K562 (cell line): Measurements from ENCODE around the gene LRP6. TPM values are rescaled to one million over a fixed set of nuclear protein-coding genes. Genes with fewer than 3 reads are reported as not detected.

Source experiments
- ATAC-seq: fragments of 200-7000 bp; cut with Tn5 transposase; 3 replicates; pipeline ENCODE4 v1.9.1; 2020; ENCODE audit warnings: moderate library complexity
- BruUV-seq: library from RNA; stranded (reverse); fragments of 400-500 nt; replicated peaks from 2 replicates; lab custom pipeline; 2021; lab: Mats Ljungman, UMichigan
- CTCF ChIA-PET: fragments of 300-600 bp; formaldehyde crosslinking; extraction: SDS; loops from one replicate; lab custom pipeline; 2021; ENCODE audit warnings: low intra/inter-chr PET ratio; lab: Yijun Ruan, JAX
- POLR2A ChIA-PET: fragments of 300-600, 350-650 bp; sonication (Branson Sonifier 250); formaldehyde crosslinking; extraction: SDS; loops from one replicate; lab custom pipeline; 2021; ENCODE audit warnings: antibody characterized with exemption, inconsistent platforms; lab: Yijun Ruan, JAX
- DNase-seq, 4 experiments: peaks; one replicate each; pipeline versions ENCODE4 v3.0.0 to v3.0.0-alpha.2; 2011 to 2018; ENCODE audit warnings: low spot score in 3 of 4, mixed read lengths in 3 of 4; ENCODE audit errors: extremely low read depth in 1 of 4
- FAIRE-seq: peaks from 2 replicates; lab custom pipeline; 2011; peaks lifted over from hg19 to GRCh38; lab: Jason Lieb, UNC
- H2AFZ ChIP-seq: 2 replicates; pipeline ENCODE4 v1.6.0; 2011; ENCODE audit warnings: low read depth, low read length, control low read depth, inconsistent platforms
- H3K27ac ChIP-seq: fragments of 200-600 bp; 3 replicates; pipeline ENCODE4 v1.8.0; 2011; ENCODE audit warnings: low read depth, mild to moderate bottlenecking, control low read depth, inconsistent platforms, low read length, moderate library complexity, mixed read lengths; ENCODE audit errors: extremely low read depth
- H3K27me3 ChIP-seq, 2 experiments: fragments of 300-600 bp in 1 of 2; 2 replicates in 1 of 2; 3 replicates in 1 of 2; pipeline versions ENCODE4 v1.6.0 to v1.8.0; 2011; ENCODE audit warnings: inconsistent platforms in 2 of 2, low read length in 2 of 2, mild to moderate bottlenecking in 1 of 2, mixed read lengths in 1 of 2, moderate library complexity in 1 of 2; ENCODE audit not compliant: control insufficient read depth in 2 of 2, insufficient read depth in 2 of 2
- H3K36me3 ChIP-seq: fragments of 300-600 bp; 3 replicates; pipeline ENCODE4 v1.8.0; 2011; ENCODE audit warnings: mild to moderate bottlenecking, low read length, inconsistent platforms; ENCODE audit not compliant: control insufficient read depth, insufficient read depth
- H3K4me1 ChIP-seq, 2 experiments: fragments of 200-600 bp in 1 of 2; replicated peaks in 1 of 2; 2 replicates in 1 of 2; 3 replicates in 1 of 2; pipeline versions ENCODE4 v1.5.1 to v1.8.0; 2011; ENCODE audit warnings: inconsistent platforms in 2 of 2, low read length in 2 of 2, mild to moderate bottlenecking in 1 of 2, mixed read lengths in 1 of 2, moderate library complexity in 1 of 2; ENCODE audit not compliant: control insufficient read depth in 2 of 2, insufficient read depth in 2 of 2
- H3K4me2 ChIP-seq: 2 replicates; pipeline ENCODE4 v1.6.1; 2011; ENCODE audit warnings: low read length, control low read depth, inconsistent platforms, mixed read lengths; ENCODE audit not compliant: insufficient read depth
- H3K4me3 ChIP-seq: fragments of 200-600 bp; sonication (generic), shearing (Covaris generic); 2 replicates; pipeline ENCODE4 v1.5.1; 2016; ENCODE audit warnings: control low read depth, inconsistent platforms
- H3K79me2 ChIP-seq: fragments of 200-600 bp; 3 replicates; pipeline ENCODE4 v1.8.0; 2011; ENCODE audit warnings: low read length, inconsistent platforms; ENCODE audit not compliant: control insufficient read depth, insufficient read depth
- H3K9ac ChIP-seq, 2 experiments: 2 replicates each; pipeline versions ENCODE4 v1.6.0 to v1.6.1; 2011; ENCODE audit warnings: low read depth in 2 of 2, low read length in 2 of 2, control low read depth in 1 of 2, inconsistent platforms in 1 of 2, mild to moderate bottlenecking in 1 of 2, mixed read lengths in 1 of 2; ENCODE audit not compliant: insufficient read depth in 1 of 2
- H3K9me1 ChIP-seq: one replicate; pipeline ENCODE4 v1.6.0; 2011; ENCODE audit warnings: inconsistent platforms, mild to moderate bottlenecking, low read length, moderate library complexity; ENCODE audit not compliant: control insufficient read depth, insufficient read depth
- H3K9me3 ChIP-seq: replicated peaks from 2 replicates; pipeline ENCODE4 v1.5.1; 2011; ENCODE audit warnings: low read depth, low read length, inconsistent platforms; ENCODE audit not compliant: control insufficient read depth, insufficient read depth
- H4K20me1 ChIP-seq: replicated peaks from 2 replicates; pipeline ENCODE4 v1.6.1; 2011; ENCODE audit warnings: low read length, inconsistent platforms, mixed read lengths; ENCODE audit not compliant: control insufficient read depth, insufficient read depth
- IRF9 ChIP-seq: fragments of 450-650 bp; IDR thresholded peaks from 2 replicates; pipeline ENCODE4 v1.6.1; 2016; ENCODE audit warnings: missing biosample characterization, missing genetic modification characterization
- NFIC ChIP-seq: fragments of 450-650 bp; IDR thresholded peaks from 2 replicates; pipeline ENCODE4 v1.6.1; 2017; ENCODE audit warnings: mild to moderate bottlenecking, inconsistent platforms
- PML ChIP-seq: IDR thresholded peaks from 2 replicates; pipeline ENCODE4 v1.6.1; 2012; ENCODE audit warnings: low read length, inconsistent platforms
- RBM17 ChIP-seq: fragments of 200-400 bp; formaldehyde crosslinking; IDR thresholded peaks from 2 replicates; pipeline ENCODE4 v1.6.1; 2017; ENCODE audit warnings: low read depth, mild to moderate bottlenecking, low read length, borderline replicate concordance
- SMAD1 ChIP-seq: fragments of 150-350 bp; IDR thresholded peaks from 2 replicates; pipeline ENCODE4 v1.6.1; 2014; ENCODE audit warnings: low read length, low read depth; ENCODE audit not compliant: partially characterized antibody
- SMARCA5 ChIP-seq: fragments of 450-650 bp; IDR thresholded peaks from 2 replicates; pipeline ENCODE4 v1.6.1; 2016
- ZNF165 ChIP-seq: fragments of 250-450 bp; sonication (Bioruptor Pico); IDR thresholded peaks from 2 replicates; pipeline ENCODE4 v1.4.0; 2020; ENCODE audit warnings: borderline replicate concordance
- WGBS: fragments of 100-300 bp; shearing (Covaris generic); methylation state at CpG from one replicate; pipeline ENCODE4 v1.1.6; 2016; ENCODE audit warnings: low coverage, mixed read lengths; ENCODE audit not compliant: insufficient coverage; ENCODE audit errors: missing lambda C conversion rate; 5-methylcytosine and 5-hydroxymethylcytosine counted together
- in situ Hi-C: fragments of 300-500 bp; cut with MboI; formaldehyde crosslinking; loops from 4 replicates; pipeline ENCODE4 v1.15.0; 2018; ENCODE audit warnings: inconsistent platforms, mixed read lengths
- intact Hi-C: fragments of 100-400 bp; cut with micrococcal nuclease; formaldehyde crosslinking; loops from 2 replicates; pipeline ENCODE4 v1.14.2; 2022
- polyA plus RNA-seq, 8 experiments: library from polyadenylated mRNA; depleted of rRNA in 4 of 8; stranded (reverse) in 5 of 8; unstranded in 3 of 8; fragments of >200 nt; fragmentation: Nextera tagmentation in 2 of 8; fragmentation: Illumina TruSeq in 1 of 8; extraction: Ambion mirVana in 2 of 8; extraction: Trizol in 1 of 8; gene quantifications; 2 replicates each; pipeline versions ENCODE4 v1.2.1 to v1.2.3, GENCODE V29; 2011 to 2014; ENCODE audit warnings: inconsistent platforms in 1 of 8, missing spikeins in 1 of 8
- total RNA-seq, 7 experiments: library from RNA; depleted of rRNA in 6 of 7; stranded (reverse); fragments of >200 nt in 6 of 7; fragmentation: Illumina TruSeq in 2 of 7; extraction: Trizol in 2 of 7; gene quantifications; 2 replicates each; pipeline versions ENCODE4 v1.2.1 to v1.2.3, GENCODE V29; 2011 to 2021; ENCODE audit warnings: low replicate concordance in 1 of 7
- TF ChIP-seq, protein P1 (sequence below): fragments of 250-450 bp; sonication (Bioruptor Pico); IDR thresholded peaks from 2 replicates; pipeline ENCODE4 v1.4.0; 2020
- TF ChIP-seq, protein P2 (sequence below): fragments of 450-650 bp; IDR thresholded peaks from one replicate; pipeline ENCODE4 v1.6.1; 2018; ENCODE audit warnings: mild to moderate bottlenecking, moderate library complexity; ENCODE audit not compliant: partially characterized antibody

LRP6 gene
- total and polyA plus RNA-seq, 9 of the 15 experiments (the other 6 are each of a cell fraction or from before 2014, with no cell fraction given) = 3.0 to 17.0 (median 10.8) TPM

- TF ChIP-seq, protein P1, sequence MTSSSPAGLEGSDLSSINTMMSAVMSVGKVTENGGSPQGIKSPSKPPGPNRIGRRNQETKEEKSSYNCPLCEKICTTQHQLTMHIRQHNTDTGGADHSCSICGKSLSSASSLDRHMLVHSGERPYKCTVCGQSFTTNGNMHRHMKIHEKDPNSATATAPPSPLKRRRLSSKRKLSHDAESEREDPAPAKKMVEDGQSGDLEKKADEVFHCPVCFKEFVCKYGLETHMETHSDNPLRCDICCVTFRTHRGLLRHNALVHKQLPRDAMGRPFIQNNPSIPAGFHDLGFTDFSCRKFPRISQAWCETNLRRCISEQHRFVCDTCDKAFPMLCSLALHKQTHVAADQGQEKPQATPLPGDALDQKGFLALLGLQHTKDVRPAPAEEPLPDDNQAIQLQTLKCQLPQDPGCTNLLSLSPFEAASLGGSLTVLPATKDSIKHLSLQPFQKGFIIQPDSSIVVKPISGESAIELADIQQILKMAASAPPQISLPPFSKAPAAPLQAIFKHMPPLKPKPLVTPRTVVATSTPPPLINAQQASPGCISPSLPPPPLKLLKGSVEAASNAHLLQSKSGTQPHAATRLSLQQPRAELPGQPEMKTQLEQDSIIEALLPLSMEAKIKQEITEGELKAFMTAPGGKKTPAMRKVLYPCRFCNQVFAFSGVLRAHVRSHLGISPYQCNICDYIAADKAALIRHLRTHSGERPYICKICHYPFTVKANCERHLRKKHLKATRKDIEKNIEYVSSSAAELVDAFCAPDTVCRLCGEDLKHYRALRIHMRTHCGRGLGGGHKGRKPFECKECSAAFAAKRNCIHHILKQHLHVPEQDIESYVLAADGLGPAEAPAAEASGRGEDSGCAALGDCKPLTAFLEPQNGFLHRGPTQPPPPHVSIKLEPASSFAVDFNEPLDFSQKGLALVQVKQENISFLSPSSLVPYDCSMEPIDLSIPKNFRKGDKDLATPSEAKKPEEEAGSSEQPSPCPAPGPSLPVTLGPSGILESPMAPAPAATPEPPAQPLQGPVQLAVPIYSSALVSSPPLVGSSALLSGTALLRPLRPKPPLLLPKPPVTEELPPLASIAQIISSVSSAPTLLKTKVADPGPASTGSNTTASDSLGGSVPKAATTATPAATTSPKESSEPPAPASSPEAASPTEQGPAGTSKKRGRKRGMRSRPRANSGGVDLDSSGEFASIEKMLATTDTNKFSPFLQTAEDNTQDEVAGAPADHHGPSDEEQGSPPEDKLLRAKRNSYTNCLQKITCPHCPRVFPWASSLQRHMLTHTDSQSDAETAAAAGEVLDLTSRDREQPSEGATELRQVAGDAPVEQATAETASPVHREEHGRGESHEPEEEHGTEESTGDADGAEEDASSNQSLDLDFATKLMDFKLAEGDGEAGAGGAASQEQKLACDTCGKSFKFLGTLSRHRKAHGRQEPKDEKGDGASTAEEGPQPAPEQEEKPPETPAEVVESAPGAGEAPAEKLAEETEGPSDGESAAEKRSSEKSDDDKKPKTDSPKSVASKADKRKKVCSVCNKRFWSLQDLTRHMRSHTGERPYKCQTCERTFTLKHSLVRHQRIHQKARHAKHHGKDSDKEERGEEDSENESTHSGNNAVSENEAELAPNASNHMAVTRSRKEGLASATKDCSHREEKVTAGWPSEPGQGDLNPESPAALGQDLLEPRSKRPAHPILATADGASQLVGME = no peak
- TF ChIP-seq, protein P2, sequence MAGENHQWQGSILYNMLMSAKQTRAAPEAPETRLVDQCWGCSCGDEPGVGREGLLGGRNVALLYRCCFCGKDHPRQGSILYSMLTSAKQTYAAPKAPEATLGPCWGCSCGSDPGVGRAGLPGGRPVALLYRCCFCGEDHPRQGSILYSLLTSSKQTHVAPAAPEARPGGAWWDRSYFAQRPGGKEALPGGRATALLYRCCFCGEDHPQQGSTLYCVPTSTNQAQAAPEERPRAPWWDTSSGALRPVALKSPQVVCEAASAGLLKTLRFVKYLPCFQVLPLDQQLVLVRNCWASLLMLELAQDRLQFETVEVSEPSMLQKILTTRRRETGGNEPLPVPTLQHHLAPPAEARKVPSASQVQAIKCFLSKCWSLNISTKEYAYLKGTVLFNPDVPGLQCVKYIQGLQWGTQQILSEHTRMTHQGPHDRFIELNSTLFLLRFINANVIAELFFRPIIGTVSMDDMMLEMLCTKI = no peak
- TF ChIP-seq, all 486 proteins: peak for 0
These were observed 71.3 kb downstream of the LRP6 start (continued) for GRCh38 chr12:12195516-12195915.

DNA sequence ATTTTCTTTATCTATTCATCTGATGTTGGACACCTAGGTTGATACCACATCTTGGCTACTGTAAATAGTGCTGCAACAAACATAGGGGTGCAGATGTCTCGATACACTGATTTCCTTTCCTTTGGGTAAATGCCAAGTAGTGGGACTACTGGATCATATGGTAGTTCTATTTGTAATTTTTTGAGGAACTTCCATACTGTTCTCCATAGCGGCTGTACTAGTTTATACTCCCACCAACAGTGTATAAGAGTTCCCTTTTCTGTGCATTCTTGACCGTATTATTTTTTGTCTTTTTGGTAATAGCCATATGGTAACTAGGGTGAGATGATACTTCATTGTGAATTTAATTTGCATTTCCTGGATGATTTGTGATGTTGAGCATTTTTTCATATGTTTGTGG lies 71.8 kb downstream of the LRP6 start:
- peaks cover 3% of the 10 kb centered on the region for H3K36me3 ChIP-seq
- ChIA-PET CTCF (no interaction called here), POLR2A (no interaction called here)
- in situ Hi-C loops = no loop called here
- DNase-seq (no peak), FAIRE-seq (no peak), ATAC-seq (no peak)
- H3K4me3 ChIP-seq = no peak overlapping the region
- no peak overlapping the region for H3K27ac ChIP-seq
- 82% methylated on average over 3 of the region's 3 CpGs for WGBS
- no peaks in the 10 kb centered on the region for H3K27me3 ChIP-seq
- H3K9ac ChIP-seq = no peak overlapping the region
- no TSS peak for BruUV-seq
- intact Hi-C loops = loop anchor here (10.0 kb wide), 1 partner anchor 70 kb away; the partner anchor contains the start of gene LRP6
- no peak overlapping the region for H2AFZ ChIP-seq
- 0 out of 2 replicates have a peak, but pooled peaks cover 2% of the 10 kb centered on the region for H3K9me3 ChIP-seq
- H3K4me1 ChIP-seq = peaks cover 6 to 11% of the 10 kb centered on the region in 2 experiments; a peak in 2 of 5 replicates
- no peaks in the 10 kb centered on the region for H4K20me1 ChIP-seq
- H3K9me1 ChIP-seq = no peaks in the 10 kb centered on the region
- TF ChIP-seq SMAD1 (no peak), RBM17 (no peak), ZNF165 (CRISPR knock-in tag) (no peak), IRF9 (no peak), SMARCA5 (no peak), PML (no peak), NFIC (0 out of 2 replicates have a peak, but pooled peaks have one; percentile 4)
- TF ChIP-seq, all 486 proteins: peak for 1
- Histone ChIP-seq H3K4me2 (no peak overlapping the region), H3K79me2 (peaks cover 29% of the 10 kb centered on the region)
